H4 (cell line): ENCODE results near the gene GOLT1B. TPM values are rescaled to one million over a fixed set of nuclear protein-coding genes. Genes with fewer than 3 reads are reported as not detected.
"Not testable (repeated sequence)": the region's sequence is repeated elsewhere in the genome, so short reads cannot be mapped to it uniquely, and the experiment has no call there.

Source experiments
- DNase-seq: peaks from one replicate; pipeline ENCODE4 v3.0.0-alpha.2; 2015; ENCODE audit warnings: low spot score
- total RNA-seq: library from RNA; depleted of rRNA; stranded (reverse); fragments of >200 nt; shearing (Covaris generic); gene quantifications from 2 replicates; pipeline ENCODE4 v1.2.3, GENCODE V29; 2014; rRNA removed

The GOLT1B gene
- total RNA-seq = 34.4 and 48.4 TPM in 2 replicates

DNA sequence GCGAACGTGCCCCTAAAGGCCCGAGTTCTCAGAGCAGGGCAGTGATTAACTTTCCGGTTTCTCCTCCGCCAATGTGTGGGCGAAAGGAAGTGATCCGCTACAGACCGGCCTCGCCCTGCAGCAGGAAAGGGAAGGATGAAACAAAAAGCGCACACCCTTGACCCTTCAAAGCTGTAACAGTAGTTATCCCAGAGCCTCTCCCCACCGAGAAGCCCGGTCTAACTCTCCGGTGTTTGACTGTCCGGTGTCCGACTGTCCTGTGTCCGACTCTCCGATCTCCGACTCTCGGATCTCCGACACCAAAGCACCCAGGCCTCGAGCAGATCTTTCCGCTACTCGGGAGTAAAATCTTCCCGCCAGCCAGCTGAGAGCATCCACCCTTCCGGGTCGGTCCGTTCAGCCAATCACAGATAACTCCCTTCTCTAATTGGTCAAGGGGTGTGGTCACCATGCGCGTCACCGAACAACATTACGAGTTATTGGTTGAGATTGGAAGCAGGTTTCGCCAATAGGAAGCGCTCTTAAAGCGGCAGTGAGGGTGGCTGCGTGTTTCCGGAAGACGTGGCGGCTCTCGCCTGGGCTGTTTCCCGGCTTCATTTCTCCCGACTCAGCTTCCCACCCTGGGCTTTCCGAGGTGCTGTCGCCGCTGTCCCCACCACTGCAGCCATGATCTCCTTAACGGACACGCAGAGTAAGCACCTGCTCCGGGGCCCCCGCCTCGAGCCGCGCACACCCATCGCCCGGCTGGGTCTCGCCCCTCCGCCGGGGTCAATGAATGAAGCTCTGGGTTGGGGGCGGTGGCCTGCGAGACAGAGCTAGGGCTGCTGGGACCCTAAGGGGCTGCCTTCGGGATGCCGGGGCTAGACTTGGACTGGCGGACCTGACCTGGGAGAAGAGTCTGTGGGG is at the start of gene GOLT1B, which contains the start of gene RECQL:
TSS of gene GOLT1B (plus strand) at position 532 of the 906 bp plus-strand sequence. CDS start at position 667, 135 bp downstream.
TSS of gene RECQL (minus strand) at position 378 of the 906 bp plus-strand sequence. CDS start 2,065 bp downstream, outside the sequence.
- DNase-seq = peak; percentile 98

DNA sequence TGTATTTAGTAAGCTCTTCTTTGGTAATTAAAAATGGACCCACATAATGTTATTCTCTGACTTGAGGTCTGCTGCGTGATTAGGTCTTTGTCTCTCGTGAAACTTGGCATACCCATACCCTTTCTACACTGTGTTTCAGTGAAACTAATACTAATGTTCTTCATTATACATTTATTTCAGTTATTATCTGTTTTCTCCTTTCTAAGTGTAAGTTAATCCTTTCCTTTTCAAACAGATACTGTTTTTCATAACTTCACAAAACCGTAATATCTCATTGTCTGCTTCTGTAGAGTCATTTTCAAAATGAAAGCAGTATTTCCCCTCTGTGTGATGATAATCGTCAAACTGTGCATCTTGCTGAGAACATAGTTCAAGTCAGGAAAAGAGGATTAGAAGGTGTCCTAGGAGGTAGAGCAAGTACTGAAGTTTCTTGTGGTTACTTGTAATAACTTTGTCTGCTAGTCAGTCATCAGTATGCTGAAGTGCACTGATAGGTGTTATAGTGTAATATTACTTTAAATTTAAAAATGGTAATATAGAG is 48.2 kb upstream of the GOLT1B start:
- DNase-seq = no peak

GRCh38 chr12:21456291-21456780 is 45.3 kb upstream of the GOLT1B start:
- DNase-seq = no peak

- no peak for DNase-seq
Observed at GRCh38 chr12:21459474-21459873, 42.1 kb upstream of the GOLT1B start.

GRCh38 chr12:21467334-21467733 is 34.3 kb upstream of the GOLT1B start:
- DNase-seq = not testable (repeated sequence)

GRCh38 chr12:21471294-21471693 is 30.3 kb upstream of the GOLT1B start:
- DNase-seq = no peak

GRCh38 chr12:21472197-21472823 is 29.3 kb upstream of the GOLT1B start:
- no peak for DNase-seq

- DNase-seq = no peak
Observed at GRCh38 chr12:21475552-21475951, 26.0 kb upstream of the GOLT1B start.

DNA sequence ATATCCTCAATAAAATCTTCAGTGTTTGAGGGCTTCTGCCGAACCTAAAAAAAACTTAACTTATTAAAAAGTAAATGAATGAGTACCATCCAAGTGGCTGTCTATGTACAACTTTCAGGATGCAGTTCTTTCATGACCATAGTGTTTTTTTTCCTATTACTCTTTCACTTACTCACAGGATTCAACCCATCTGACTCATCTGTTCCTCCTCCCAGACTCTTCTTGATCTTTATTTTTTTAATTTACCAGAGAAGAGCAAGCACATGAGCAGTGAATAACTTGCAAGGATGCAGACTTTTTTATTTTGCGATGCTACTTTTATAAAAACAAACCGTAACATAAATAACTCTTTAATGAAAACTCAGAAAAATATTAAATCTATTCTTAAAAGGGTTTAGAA is 24.6 kb upstream of the GOLT1B start:
- DNase-seq = no peak

DNA sequence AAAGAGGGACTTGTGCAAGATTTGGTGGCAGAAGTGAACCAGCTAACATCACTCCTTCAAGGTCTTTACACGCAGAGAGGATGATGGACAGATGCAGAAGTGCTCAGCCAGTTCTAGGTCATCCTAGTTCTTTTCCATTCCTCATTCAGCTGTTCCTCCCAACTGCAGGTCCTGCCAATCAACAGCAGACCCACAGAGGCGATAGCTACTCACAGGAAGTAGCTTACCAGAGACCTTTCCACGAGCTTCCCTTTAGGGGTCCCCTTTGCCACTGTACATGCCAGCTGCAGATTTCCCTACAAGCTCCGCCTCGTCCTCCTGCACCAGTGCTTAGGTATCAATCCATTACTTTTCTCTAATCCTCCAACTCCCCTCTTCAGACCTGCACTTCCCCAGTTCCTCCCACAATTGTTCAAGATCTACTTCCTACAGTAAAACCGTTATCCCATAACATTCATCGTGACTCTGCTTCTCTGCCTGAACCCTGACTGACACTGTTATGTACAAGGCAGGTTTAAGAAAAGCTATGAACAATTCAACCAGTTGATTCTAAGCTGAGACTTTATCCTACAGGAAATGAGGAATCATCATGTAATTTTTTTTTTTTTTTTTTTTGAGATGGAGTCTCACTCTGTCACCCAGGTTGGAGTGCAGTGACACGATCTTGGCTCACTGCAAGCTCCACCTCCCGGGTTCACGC is 22.7 kb upstream of the GOLT1B start:
- DNase-seq = no peak

DNA sequence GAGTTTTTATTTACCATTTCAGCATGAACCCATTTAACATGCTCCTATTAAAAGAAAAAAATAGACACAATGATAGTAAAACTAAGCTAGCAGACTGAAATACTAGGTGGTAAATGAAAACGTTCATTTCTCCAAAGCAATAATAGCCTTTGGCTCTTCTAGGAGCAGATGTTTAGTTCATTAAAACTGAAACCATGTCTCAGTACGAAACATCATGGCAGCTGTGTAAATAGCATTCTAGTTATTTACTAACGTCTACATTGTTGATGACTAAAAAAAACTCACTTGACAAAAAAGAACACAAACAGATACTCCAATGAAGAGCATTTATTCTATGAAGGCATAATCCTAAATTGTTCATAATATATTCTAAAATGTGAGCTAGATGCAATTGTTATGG is 18.1 kb upstream of the GOLT1B start:
- DNase-seq = no peak

GRCh38 chr12:21485998-21486397 is 15.6 kb upstream of the GOLT1B start:
- DNase-seq = no peak

- DNase-seq = no peak
Observed at GRCh38 chr12:21499765-21500164, 1.8 kb upstream of the GOLT1B start.

DNA sequence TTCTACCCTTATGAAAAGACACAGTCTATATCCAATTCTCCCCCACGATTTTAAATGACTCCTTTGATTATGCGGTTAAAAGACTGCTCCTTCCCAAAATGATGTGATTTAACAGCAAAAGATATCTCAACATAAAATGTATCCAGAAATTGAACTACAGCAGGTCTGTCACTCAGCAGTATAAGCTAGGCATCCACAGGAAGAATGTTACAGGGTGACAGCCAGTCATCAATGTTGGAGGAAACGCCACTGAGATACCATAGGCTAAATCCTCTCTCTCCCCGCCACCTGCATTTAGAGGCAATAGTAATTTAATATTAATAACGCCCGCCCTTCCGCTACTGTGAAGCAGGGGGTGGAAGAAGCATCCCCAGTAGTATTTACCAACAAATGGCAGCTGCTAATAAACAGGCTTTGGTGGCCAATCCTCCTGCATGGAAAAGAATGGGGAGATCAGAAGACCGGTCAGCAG is 767 bp upstream of the GOLT1B start:
- no peak for DNase-seq

DNA sequence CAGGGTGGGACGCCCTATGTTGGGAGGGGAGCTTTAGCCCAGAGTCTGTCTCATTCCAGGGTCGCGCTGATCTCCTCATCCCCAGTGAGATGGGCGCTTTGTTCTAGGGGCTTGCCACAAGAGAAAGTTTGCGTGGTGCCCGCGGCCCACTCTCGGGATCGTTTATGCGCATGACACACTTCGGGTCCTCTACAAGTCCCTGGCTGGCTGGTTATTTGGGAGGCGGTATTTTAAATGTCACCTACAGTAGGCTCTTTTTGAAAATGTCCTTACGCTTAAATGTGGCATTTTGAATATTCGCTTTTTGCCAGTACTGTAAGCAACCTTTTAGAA is 541 bp downstream of the GOLT1B start:
- no peak for DNase-seq

GRCh38 chr12:21502872-21503271 is 1.3 kb downstream of the GOLT1B start:
- DNase-seq = no peak

GRCh38 chr12:21505888-21506287 is 4.3 kb downstream of the GOLT1B start:
- DNase-seq = no peak

DNA sequence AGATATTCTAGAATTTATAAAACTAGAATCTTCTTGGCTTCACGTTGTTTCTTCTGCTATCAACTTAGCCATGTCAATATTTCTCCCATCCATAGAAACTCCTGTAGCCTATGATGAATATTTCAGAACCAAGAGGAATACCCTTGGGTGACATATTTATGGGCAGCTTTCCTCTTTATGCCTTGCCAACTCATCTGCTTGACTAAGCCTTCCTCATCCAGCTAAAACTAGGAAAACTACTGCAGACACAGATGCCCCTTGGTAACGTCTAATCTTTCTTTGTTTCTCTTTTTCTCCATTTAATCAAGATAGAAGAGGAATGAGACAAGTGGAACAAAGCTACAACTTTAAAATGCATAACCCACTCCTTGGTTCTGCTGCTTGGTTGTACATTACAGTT is 6.3 kb downstream of the GOLT1B start:
- no peak for DNase-seq

DNA sequence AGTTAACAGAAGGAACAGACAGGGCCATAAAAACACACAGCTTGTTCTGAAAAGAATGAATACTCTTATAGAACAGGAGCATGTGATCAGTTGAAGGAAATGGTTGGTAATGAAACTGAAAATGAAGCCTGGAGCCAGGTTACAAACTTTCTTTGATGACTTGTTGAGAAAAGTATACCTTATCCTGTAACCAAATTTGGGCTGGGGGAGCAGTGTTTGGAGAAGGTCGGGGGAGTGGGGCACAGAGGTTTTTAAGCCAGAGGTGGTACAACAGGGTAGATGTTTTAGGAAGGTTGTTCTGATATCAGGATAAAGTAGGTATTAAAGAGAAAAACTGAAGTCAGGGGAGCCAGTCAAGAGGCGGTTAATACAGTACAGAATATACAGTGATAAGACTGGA is 8.2 kb downstream of the GOLT1B start:
- no peak for DNase-seq

DNA sequence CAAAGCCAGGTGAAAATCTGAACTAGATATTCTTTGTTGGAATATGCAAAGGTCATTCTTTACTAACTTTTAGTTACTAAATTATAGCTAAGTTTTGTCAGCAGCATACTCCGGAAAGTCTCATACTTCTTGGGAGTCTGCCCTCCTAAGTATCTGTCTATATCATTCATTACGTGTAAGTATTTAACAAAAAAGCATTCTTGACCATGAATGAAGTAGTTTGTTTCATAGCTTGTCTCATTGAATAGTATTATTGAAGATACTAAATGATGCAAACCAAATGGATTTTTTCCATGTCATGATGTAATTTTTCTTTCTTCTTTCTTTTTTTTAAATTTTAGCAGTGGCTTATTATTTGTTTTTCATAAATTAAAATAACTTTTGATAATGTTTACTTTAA is 14.7 kb downstream of the GOLT1B start:
- no peak for DNase-seq

- no peak for DNase-seq
Observed at GRCh38 chr12:21518451-21518850, 16.9 kb downstream of the GOLT1B start.

- no peak for DNase-seq
Observed at GRCh38 chr12:21521541-21521940, 20.0 kb downstream of the GOLT1B start.
